Measurements from ENCODE around the gene PCSK9.
"Not testable (repeated sequence)": the region's sequence is repeated elsewhere in the genome, so short reads cannot be mapped to it uniquely, and the experiment has no call there.

The PCSK9 gene

GRCh38 chr1:55010194-55010886, 29.0 kb upstream of the PCSK9 start:
- no peak for DNase-seq (ENCODE audit: low spot score)

- no peak for DNase-seq (ENCODE audit: low spot score)
Measured at GRCh38 chr1:55010887-55011217, 28.5 kb upstream of the PCSK9 start.

- DNase-seq (ENCODE audit: low spot score): no peak
Measured at GRCh38 chr1:55012661-55013060, 26.7 kb upstream of the PCSK9 start.

- DNase-seq (ENCODE audit: low spot score): no peak
Measured at GRCh38 chr1:55015123-55015522, 24.2 kb upstream of the PCSK9 start.

GRCh38 chr1:55015731-55016620, 23.4 kb upstream of the PCSK9 start:
- no peak for DNase-seq (ENCODE audit: low spot score)

GRCh38 chr1:55018395-55018794, 21.0 kb upstream of the PCSK9 start:
- no peak for DNase-seq (ENCODE audit: low spot score)

- peak; percentile 72 for DNase-seq (ENCODE audit: low spot score)
Measured at GRCh38 chr1:55021942-55022546, 17.3 kb upstream of the PCSK9 start.

GRCh38 chr1:55024163-55024562, 15.2 kb upstream of the PCSK9 start:
- DNase-seq (ENCODE audit: low spot score): not testable (repeated sequence)

- DNase-seq (ENCODE audit: low spot score): not testable (repeated sequence)
Measured at GRCh38 chr1:55026682-55027081, 12.7 kb upstream of the PCSK9 start.

- not testable (repeated sequence) for DNase-seq (ENCODE audit: low spot score)
Measured at GRCh38 chr1:55031098-55031497, 8.2 kb upstream of the PCSK9 start.

- no peak for DNase-seq (ENCODE audit: low spot score)
Measured at GRCh38 chr1:55033265-55033614, 6.1 kb upstream of the PCSK9 start.

- no peak for DNase-seq (ENCODE audit: low spot score)
Measured at GRCh38 chr1:55034476-55035133, 4.7 kb upstream of the PCSK9 start.

- DNase-seq (ENCODE audit: low spot score): no peak
Measured at GRCh38 chr1:55035904-55036303, 3.4 kb upstream of the PCSK9 start.

- DNase-seq (ENCODE audit: low spot score): no peak
Measured at GRCh38 chr1:55037733-55038551, 1.4 kb upstream of the PCSK9 start.

GRCh38 chr1:55038552-55038838, 853 bp upstream of the PCSK9 start:
- no peak for DNase-seq (ENCODE audit: low spot score)

GRCh38 chr1:55038974-55039341, 390 bp upstream of the PCSK9 start:
- DNase-seq (ENCODE audit: low spot score): no peak

GRCh38 chr1:55040083-55040932, 960 bp downstream of the PCSK9 start:
- no peak for DNase-seq (ENCODE audit: low spot score)

GRCh38 chr1:55040933-55041494, 1.7 kb downstream of the PCSK9 start:
- DNase-seq (ENCODE audit: low spot score): no peak

- no peak for DNase-seq (ENCODE audit: low spot score)
Measured at GRCh38 chr1:55041613-55042012, 2.3 kb downstream of the PCSK9 start.

- DNase-seq (ENCODE audit: low spot score): no peak
Measured at GRCh38 chr1:55043011-55043410, 3.7 kb downstream of the PCSK9 start.

GRCh38 chr1:55043726-55044125, 4.4 kb downstream of the PCSK9 start:
- DNase-seq (ENCODE audit: low spot score): no peak
